Mesenchymal stem cell (in vitro differentiated cells and primary cell): ENCODE results near the gene CPT1C.
A peak's percentile ranks its signal among the peaks of the same experiment; 100 is the strongest.

ENCODE experiments used
- DNase-seq: peaks from one replicate; pipeline ENCODE4 v3.0.0-alpha.2; 2013
- H2AFZ ChIP-seq: one replicate; pipeline ENCODE4 v1.6.1; 2013; ENCODE audit warnings: low read depth, mild to moderate bottlenecking, control low read depth, inconsistent platforms, low read length, moderate library complexity
- H2AK5ac ChIP-seq: 2 replicates; pipeline ENCODE4 v1.6.1; 2013; ENCODE audit warnings: low read length, moderate library complexity, mild to moderate bottlenecking, inconsistent platforms; ENCODE audit not compliant: severe bottlenecking
- H2BK120ac ChIP-seq: one replicate; pipeline ENCODE4 v1.6.1; 2013; ENCODE audit warnings: low read depth, mild to moderate bottlenecking, inconsistent platforms, low read length, moderate library complexity
- H2BK12ac ChIP-seq, 2 experiments: one replicate each; pipeline ENCODE4 v1.6.1; 2013; ENCODE audit warnings: inconsistent platforms in 2 of 2, low read length in 2 of 2, mild to moderate bottlenecking in 2 of 2, moderate library complexity in 2 of 2, control low read depth in 1 of 2
- H2BK15ac ChIP-seq: one replicate; pipeline ENCODE4 v1.6.1; 2013; ENCODE audit warnings: mild to moderate bottlenecking, low read depth, inconsistent platforms; ENCODE audit not compliant: poor library complexity, severe bottlenecking
- H2BK5ac ChIP-seq: 2 replicates; pipeline ENCODE4 v1.6.1; 2013; ENCODE audit warnings: low read depth, mild to moderate bottlenecking, low read length, control low read depth, inconsistent platforms; ENCODE audit not compliant: poor library complexity, severe bottlenecking
- H3K14ac ChIP-seq, 2 experiments: one replicate each; pipeline ENCODE4 v1.6.1; 2013; ENCODE audit warnings: inconsistent platforms in 2 of 2, low read length in 2 of 2, control low read depth in 1 of 2, mild to moderate bottlenecking in 1 of 2, moderate library complexity in 1 of 2
- H3K18ac ChIP-seq, 2 experiments: one replicate each; pipeline ENCODE4 v1.6.1; 2013; ENCODE audit warnings: inconsistent platforms in 2 of 2, low read length in 2 of 2, control low read depth in 1 of 2, low read depth in 1 of 2, mild to moderate bottlenecking in 1 of 2
- H3K23ac ChIP-seq, 2 experiments: one replicate each; pipeline ENCODE4 v1.6.1; 2013; ENCODE audit warnings: inconsistent platforms in 2 of 2, low read length in 2 of 2, mild to moderate bottlenecking in 2 of 2, moderate library complexity in 2 of 2, control low read depth in 1 of 2
- H3K27ac ChIP-seq: 2 replicates; pipeline ENCODE4 v1.5.1; 2013; ENCODE audit warnings: mild to moderate bottlenecking, moderate library complexity, low read length, control low read depth, inconsistent platforms; ENCODE audit not compliant: poor library complexity, severe bottlenecking
- H3K27me3 ChIP-seq, 2 experiments: 2 replicates each; pipeline versions ENCODE4 v1.6.1 to v1.7.0; 2013; ENCODE audit warnings: low read length in 2 of 2, mild to moderate bottlenecking in 2 of 2, moderate library complexity in 2 of 2, control low read depth in 1 of 2, inconsistent platforms in 1 of 2; ENCODE audit not compliant: control insufficient read depth in 1 of 2, insufficient read depth in 1 of 2
- H3K36me3 ChIP-seq, 2 experiments: 2 replicates each; pipeline versions ENCODE4 v1.6.1 to v1.7.0; 2013; ENCODE audit warnings: low read length in 2 of 2, control low read depth in 1 of 2, inconsistent platforms in 1 of 2, low read depth in 1 of 2, mild to moderate bottlenecking in 1 of 2; ENCODE audit not compliant: insufficient read depth in 2 of 2, control insufficient read depth in 1 of 2
- H3K4ac ChIP-seq, 2 experiments: one replicate each; pipeline ENCODE4 v1.6.1; 2013; ENCODE audit warnings: inconsistent platforms in 2 of 2, low read length in 2 of 2, mild to moderate bottlenecking in 2 of 2, moderate library complexity in 2 of 2, control low read depth in 1 of 2, low read depth in 1 of 2
- H3K4me1 ChIP-seq: 2 replicates; pipeline ENCODE4 v1.6.1; 2013; ENCODE audit warnings: low read depth, low read length, control low read depth; ENCODE audit not compliant: control insufficient read depth, insufficient read depth
- H3K4me2 ChIP-seq: 2 replicates; pipeline ENCODE4 v1.6.1; 2013; ENCODE audit warnings: low read length, mild to moderate bottlenecking, inconsistent platforms; ENCODE audit not compliant: poor library complexity, severe bottlenecking
- H3K4me3 ChIP-seq, 2 experiments: 2 replicates each; pipeline versions ENCODE4 v1.5.1 to v1.7.0; 2013; ENCODE audit warnings: low read length in 2 of 2, mild to moderate bottlenecking in 2 of 2, control low read depth in 1 of 2, low read depth in 1 of 2; ENCODE audit not compliant: insufficient read depth in 1 of 2
- H3K79me1 ChIP-seq: replicated peaks from 2 replicates; pipeline ENCODE4 v1.6.1; 2013; ENCODE audit warnings: mild to moderate bottlenecking, control low read depth, low read length, inconsistent platforms; ENCODE audit not compliant: poor library complexity, severe bottlenecking
- H3K9ac ChIP-seq: 2 replicates; pipeline ENCODE4 v1.7.0; 2013; ENCODE audit warnings: mild to moderate bottlenecking, low read length, moderate library complexity
- H3K9me3 ChIP-seq: 2 replicates; pipeline ENCODE4 v1.7.0; 2013; ENCODE audit warnings: mild to moderate bottlenecking, low read length; ENCODE audit not compliant: control insufficient read depth
- H4K8ac ChIP-seq: one replicate; pipeline ENCODE4 v1.6.1; 2013; ENCODE audit warnings: inconsistent platforms, mild to moderate bottlenecking, low read length, moderate library complexity
- H4K91ac ChIP-seq: one replicate; pipeline ENCODE4 v1.6.1; 2013; ENCODE audit warnings: mild to moderate bottlenecking, low read length, inconsistent platforms
- WGBS: methylation state at CpG from one replicate; pipeline ENCODE4 v1.1.7; 2013; ENCODE audit warnings: mixed read lengths; 5-methylcytosine and 5-hydroxymethylcytosine counted together

The CPT1C gene

GRCh38 chr19:49677231-49677900 is 13.6 kb upstream of the CPT1C start, which contains the start of gene PRMT1:
PRMT1 (plus strand) TSS chr19:49677271; CDS start chr19:49677281, 10 bp downstream.
- H3K23ac ChIP-seq, result peak within 1 kb of the TSS; percentile 97 to 100
- H3K79me1 ChIP-seq, result no peaks in the 10 kb centered on the region
- peaks cover 35% of the 10 kb centered on the region for H3K4me1 ChIP-seq
- no peaks in the 10 kb centered on the region for H3K27me3 ChIP-seq
- peak within 1 kb of the TSS; percentile 98 to 100 for H3K18ac ChIP-seq
- peak within 1 kb of the TSS; percentile 96 for H3K27ac ChIP-seq
- H3K9ac ChIP-seq, result peak within 1 kb of the TSS; percentile 98
- peak within 1 kb of the TSS; percentile 82 to 87 for H2BK12ac ChIP-seq
- peak within 1 kb of the TSS; percentile 99 for H3K4ac ChIP-seq
- H2BK120ac ChIP-seq, result no peak within 1 kb of the TSS
- peak within 1 kb of the TSS; percentile 4 to 99 for H3K14ac ChIP-seq
- H3K9me3 ChIP-seq, result no peaks in the 10 kb centered on the region
- H3K4me3 ChIP-seq, result peak within 1 kb of the TSS; percentile 98 to 99
- peak within 1 kb of the TSS; percentile 96 for H2BK15ac ChIP-seq
- peak within 1 kb of the TSS; percentile 98 for H3K4me2 ChIP-seq
- peak within 1 kb of the TSS; percentile 96 for H4K8ac ChIP-seq
- H4K91ac ChIP-seq, result peak within 1 kb of the TSS; percentile 96
- peaks cover 12 to 28% of the 10 kb centered on the region in 2 experiments for H3K36me3 ChIP-seq
- H2AFZ ChIP-seq, result peak within 1 kb of the TSS; percentile 77
- no peak for DNase-seq
- 3% methylated on average over 24 of the region's 57 CpGs for WGBS
- peak within 1 kb of the TSS; percentile 98 for H2BK5ac ChIP-seq
- peak within 1 kb of the TSS; percentile 88 for H2AK5ac ChIP-seq

- peak overlapping the region in 1 of 2 experiments; percentile 29 for H3K4ac ChIP-seq
- no peaks in the 10 kb centered on the region for H3K27me3 ChIP-seq
- WGBS, result 3% methylated on average over 13 of the region's 21 CpGs
- H3K4me1 ChIP-seq, result peaks cover 34% of the 10 kb centered on the region
- H3K4me3 ChIP-seq, result peak overlapping the region; percentile 98 to 99
- peak overlapping the region; percentile 54 for H2BK5ac ChIP-seq
- peak overlapping the region in 1 of 2 experiments; percentile 64 for H3K23ac ChIP-seq
- H3K9me3 ChIP-seq, result no peaks in the 10 kb centered on the region
- H2BK15ac ChIP-seq, result no peak overlapping the region
- H2BK12ac ChIP-seq, result peak overlapping the region in 1 of 2 experiments; percentile 15
- peak overlapping the region; percentile 98 for H3K9ac ChIP-seq
- peak overlapping the region; percentile 41 for H4K91ac ChIP-seq
- H3K36me3 ChIP-seq, result peaks cover 17 to 31% of the 10 kb centered on the region in 2 experiments
- H2BK120ac ChIP-seq, result no peak overlapping the region
- H3K4me2 ChIP-seq, result peak overlapping the region; percentile 98
- H2AFZ ChIP-seq, result no peak overlapping the region
- peak; percentile 91 for DNase-seq
- peak overlapping the region; percentile 59 for H4K8ac ChIP-seq
- peak overlapping the region; percentile 82 for H2AK5ac ChIP-seq
- H3K18ac ChIP-seq, result peak overlapping the region; percentile 63 to 100
- H3K27ac ChIP-seq, result peak overlapping the region; percentile 72
- no peaks in the 10 kb centered on the region for H3K79me1 ChIP-seq
- H3K14ac ChIP-seq, result peak overlapping the region in 1 of 2 experiments; percentile 4
These were observed 12.8 kb upstream of the CPT1C start for GRCh38 chr19:49677901-49678674.

DNA sequence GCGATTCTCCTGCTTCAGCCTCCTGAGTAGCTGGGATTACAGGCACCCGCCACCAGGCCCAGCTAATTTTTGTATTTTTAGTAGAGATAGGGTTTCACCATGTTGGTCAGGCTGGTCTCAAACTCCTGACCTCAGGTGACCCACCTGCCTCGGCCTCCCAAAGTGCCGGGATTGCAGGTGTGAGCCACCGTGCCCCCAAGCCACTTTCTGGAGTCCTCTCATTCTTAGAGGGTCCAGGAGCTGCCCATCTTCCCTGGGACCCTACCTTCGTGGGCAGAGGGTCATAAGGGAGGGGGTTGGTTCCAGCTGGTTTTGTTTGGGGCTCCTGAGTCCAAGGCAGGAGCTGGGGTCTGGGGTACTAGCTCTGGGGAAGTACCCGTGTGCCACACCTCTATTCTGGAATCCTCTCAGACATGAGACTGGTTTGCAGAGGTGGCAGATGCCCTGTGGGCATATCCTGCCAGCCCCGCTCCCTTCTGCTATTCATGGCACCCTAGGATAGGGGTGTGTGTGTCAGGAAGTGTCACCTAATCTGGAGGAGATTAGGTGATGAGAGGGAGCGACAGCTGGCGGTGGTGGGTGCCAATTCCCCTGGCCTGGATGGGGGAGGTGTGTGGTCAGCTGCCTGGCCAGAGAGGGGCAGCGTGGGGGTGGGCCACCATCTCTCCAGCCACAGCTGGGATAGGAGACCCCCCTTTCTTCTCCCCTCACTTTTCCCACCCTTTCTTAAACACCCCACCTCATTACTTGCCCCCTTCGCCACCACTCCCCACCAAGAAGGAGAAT is 11.7 kb upstream of the CPT1C start:
- Histone ChIP-seq H3K27ac (no peak overlapping the region), H3K79me1 (peaks cover 6% of the 10 kb centered on the region), H3K4me2 (peak overlapping the region; percentile 54), H3K23ac (no peak overlapping the region), H3K18ac (no peak overlapping the region), H3K4me1 (peaks cover 34% of the 10 kb centered on the region), H3K36me3 (peaks cover 25 to 32% of the 10 kb centered on the region in 2 experiments), H3K4ac (no peak overlapping the region), H2BK15ac (no peak overlapping the region), H4K91ac (no peak overlapping the region), H2BK12ac (peak overlapping the region in 1 of 2 experiments; percentile 55), H3K9me3 (no peaks in the 10 kb centered on the region), H3K27me3 (no peaks in the 10 kb centered on the region), H2AFZ (no peak overlapping the region), H2BK120ac (no peak overlapping the region), H3K14ac (no peak overlapping the region), H3K4me3 (no peak overlapping the region), H2BK5ac (no peak overlapping the region), H3K9ac (no peak overlapping the region), H4K8ac (no peak overlapping the region), H2AK5ac (no peak overlapping the region)
- DNase-seq, result no peak
- 80% methylated on average over 10 of the region's 12 CpGs for WGBS
